ENCODE measurements around the gene UBAP2L. TPM values are rescaled to one million over a fixed set of nuclear protein-coding genes. Genes with fewer than 3 reads are reported as not detected.

The UBAP2L gene, protein sequence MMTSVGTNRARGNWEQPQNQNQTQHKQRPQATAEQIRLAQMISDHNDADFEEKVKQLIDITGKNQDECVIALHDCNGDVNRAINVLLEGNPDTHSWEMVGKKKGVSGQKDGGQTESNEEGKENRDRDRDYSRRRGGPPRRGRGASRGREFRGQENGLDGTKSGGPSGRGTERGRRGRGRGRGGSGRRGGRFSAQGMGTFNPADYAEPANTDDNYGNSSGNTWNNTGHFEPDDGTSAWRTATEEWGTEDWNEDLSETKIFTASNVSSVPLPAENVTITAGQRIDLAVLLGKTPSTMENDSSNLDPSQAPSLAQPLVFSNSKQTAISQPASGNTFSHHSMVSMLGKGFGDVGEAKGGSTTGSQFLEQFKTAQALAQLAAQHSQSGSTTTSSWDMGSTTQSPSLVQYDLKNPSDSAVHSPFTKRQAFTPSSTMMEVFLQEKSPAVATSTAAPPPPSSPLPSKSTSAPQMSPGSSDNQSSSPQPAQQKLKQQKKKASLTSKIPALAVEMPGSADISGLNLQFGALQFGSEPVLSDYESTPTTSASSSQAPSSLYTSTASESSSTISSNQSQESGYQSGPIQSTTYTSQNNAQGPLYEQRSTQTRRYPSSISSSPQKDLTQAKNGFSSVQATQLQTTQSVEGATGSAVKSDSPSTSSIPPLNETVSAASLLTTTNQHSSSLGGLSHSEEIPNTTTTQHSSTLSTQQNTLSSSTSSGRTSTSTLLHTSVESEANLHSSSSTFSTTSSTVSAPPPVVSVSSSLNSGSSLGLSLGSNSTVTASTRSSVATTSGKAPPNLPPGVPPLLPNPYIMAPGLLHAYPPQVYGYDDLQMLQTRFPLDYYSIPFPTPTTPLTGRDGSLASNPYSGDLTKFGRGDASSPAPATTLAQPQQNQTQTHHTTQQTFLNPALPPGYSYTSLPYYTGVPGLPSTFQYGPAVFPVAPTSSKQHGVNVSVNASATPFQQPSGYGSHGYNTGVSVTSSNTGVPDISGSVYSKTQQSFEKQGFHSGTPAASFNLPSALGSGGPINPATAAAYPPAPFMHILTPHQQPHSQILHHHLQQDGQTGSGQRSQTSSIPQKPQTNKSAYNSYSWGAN
- polyA plus RNA-seq, result 10 to 100 TPM; 23.1 to 72.4 (median 52.4) TPM

DNA sequence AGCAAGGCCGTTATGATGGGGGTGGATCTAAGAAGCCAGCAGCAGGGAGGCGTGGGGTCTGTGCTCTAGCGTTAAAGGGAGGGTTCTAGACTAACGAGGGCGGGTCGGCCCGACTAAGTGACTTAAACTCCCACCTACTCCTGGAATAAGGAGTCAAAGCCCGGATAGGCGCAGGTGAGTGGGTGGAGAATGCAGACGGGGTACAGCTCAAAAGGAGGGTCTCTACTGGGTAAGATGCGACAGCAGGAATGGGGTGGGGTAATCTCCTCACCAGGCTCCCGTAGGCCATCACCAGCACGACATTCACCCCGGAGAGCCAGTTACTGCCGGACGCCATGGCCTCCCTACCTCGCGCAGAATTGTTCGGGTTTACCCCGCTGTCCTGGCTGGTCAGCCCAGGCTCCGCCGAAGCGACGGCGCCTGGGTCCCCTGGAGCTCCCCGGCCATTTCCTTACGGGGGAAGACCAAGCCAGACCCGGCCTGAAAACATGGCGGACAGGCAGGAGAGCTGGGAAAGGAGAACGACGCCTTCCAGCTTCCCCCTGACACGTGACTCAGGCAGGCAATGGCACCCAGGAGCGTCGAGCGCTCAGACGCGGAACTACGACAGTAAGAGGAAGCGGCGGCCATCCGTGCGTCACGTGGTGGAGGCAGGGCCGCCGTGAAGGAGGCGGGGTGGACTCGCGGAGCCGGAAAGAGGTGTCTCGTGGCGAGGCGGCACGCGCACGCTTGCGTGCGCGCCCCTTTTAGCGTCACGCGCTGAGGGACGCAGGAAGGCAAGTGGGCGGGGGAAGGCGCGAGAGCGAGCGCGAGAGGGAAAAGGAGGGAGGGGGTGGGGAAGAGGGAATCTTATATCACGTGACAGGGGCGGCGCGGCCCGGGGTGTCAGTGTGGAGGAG, at the start of gene UBAP2L:
Gene UBAP2L, plus strand, starts transcription at position 885 of the 899 bp plus-strand sequence. CDS start 4,169 bp downstream, outside the sequence.
- peaks cover 9 to 16% (median 13%) of the 10 kb centered on the region in 3 donors for H3K27me3 Mint-ChIP-seq (ENCODE audit: low read depth in 3 of 3)
- DNase-seq, result peak; percentile 98 to 99 (median 99)
- H3K36me3 Mint-ChIP-seq, result peaks cover 0 to 9% (median 0%) of the 10 kb centered on the region in 3 donors
- peak within 1 kb of the TSS; percentile 98 to 100 (median 99) for H3K27ac Mint-ChIP-seq
- H3K9me3 Mint-ChIP-seq, result no peaks in the 10 kb centered on the region
- H3K4me1 Mint-ChIP-seq, result peaks cover 68 to 75% of the 10 kb centered on the region in 2 donors
- peak within 1 kb of the TSS; percentile 97 to 100 (median 97) for H3K4me3 Mint-ChIP-seq

DNA sequence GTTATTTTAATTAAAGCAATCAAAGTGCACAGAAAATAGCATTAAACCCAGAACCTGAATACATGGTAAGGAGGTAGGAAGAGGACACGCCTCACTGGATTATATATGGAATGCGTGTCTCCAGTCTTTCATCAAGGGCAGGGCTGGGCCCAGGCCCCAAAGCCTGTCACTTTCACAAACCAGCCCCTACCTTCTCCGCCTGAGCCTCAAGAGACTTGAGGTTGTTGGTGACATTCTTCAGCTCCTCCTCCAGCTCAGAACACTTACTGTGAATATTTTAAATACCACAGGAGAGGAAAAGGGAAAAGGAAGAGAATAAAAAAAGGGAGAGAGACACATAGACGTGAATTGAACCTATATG, 49.6 kb upstream of the UBAP2L start:
- Mint-ChIP-seq H3K27ac (peak overlapping the region in 4 of 6 donors; percentile 6 to 50 (median 32)), H3K9me3 (no peaks in the 10 kb centered on the region), H3K4me3 (no peak overlapping the region), H3K27me3 (ENCODE audit: low read depth in 3 of 3) (peaks cover 0 to 2% (median 1%) of the 10 kb centered on the region in 3 donors), H3K4me1 (peaks cover 24 to 61% of the 10 kb centered on the region in 2 donors), H3K36me3 (peaks cover 21 to 57% (median 47%) of the 10 kb centered on the region in 3 donors)
- DNase-seq, result no peak

- no peak for DNase-seq
- peaks cover 0 to 2% (median 1%) of the 10 kb centered on the region in 3 donors for H3K27me3 Mint-ChIP-seq (ENCODE audit: low read depth in 3 of 3)
- H3K27ac Mint-ChIP-seq, result peak overlapping the region in 4 of 6 donors; percentile 18 to 55 (median 33)
- H3K4me1 Mint-ChIP-seq, result peaks cover 30 to 67% of the 10 kb centered on the region in 2 donors
- H3K36me3 Mint-ChIP-seq, result peaks cover 21 to 56% (median 46%) of the 10 kb centered on the region in 3 donors
- no peaks in the 10 kb centered on the region for H3K9me3 Mint-ChIP-seq
- H3K4me3 Mint-ChIP-seq, result no peak overlapping the region
These were observed 48.9 kb upstream of the UBAP2L start for GRCh38 chr1:154171880-154172279.

GRCh38 chr1:154174654-154175053, 46.1 kb upstream of the UBAP2L start:
- DNase-seq, result no peak
- Mint-ChIP-seq H3K9me3 (no peaks in the 10 kb centered on the region), H3K4me1 (peaks cover 58 to 87% of the 10 kb centered on the region in 2 donors), H3K36me3 (peaks cover 13 to 45% (median 31%) of the 10 kb centered on the region in 3 donors), H3K27ac (peak overlapping the region in 2 of 6 donors; percentile 39 to 50), H3K27me3 (ENCODE audit: low read depth in 3 of 3) (peaks cover 0 to 2% (median 1%) of the 10 kb centered on the region in 3 donors), H3K4me3 (no peak overlapping the region)

- Mint-ChIP-seq H3K27me3 (ENCODE audit: low read depth in 3 of 3) (peaks cover 0 to 3% (median 2%) of the 10 kb centered on the region in 3 donors), H3K27ac (peak overlapping the region; percentile 74 to 96 (median 83)), H3K36me3 (peaks cover 12 to 32% (median 17%) of the 10 kb centered on the region in 3 donors), H3K4me1 (peaks cover 67 to 87% of the 10 kb centered on the region in 2 donors), H3K9me3 (no peaks in the 10 kb centered on the region), H3K4me3 (peak overlapping the region in 3 of 5 donors; percentile 6 to 42 (median 30))
- DNase-seq, result no peak
These were observed 44.4 kb upstream of the UBAP2L start for GRCh38 chr1:154176337-154176736.

GRCh38 chr1:154178013-154178412, 42.7 kb upstream of the UBAP2L start:
- H3K4me1 Mint-ChIP-seq, result peaks cover 77 to 86% of the 10 kb centered on the region in 2 donors
- peaks cover 4 to 18% (median 4%) of the 10 kb centered on the region in 3 donors for H3K36me3 Mint-ChIP-seq
- DNase-seq, result no peak
- H3K4me3 Mint-ChIP-seq, result peak overlapping the region; percentile 3 to 84 (median 58)
- H3K9me3 Mint-ChIP-seq, result peaks cover 0 to 2% (median 0%) of the 10 kb centered on the region in 6 donors
- peak overlapping the region; percentile 74 to 99 (median 92) for H3K27ac Mint-ChIP-seq
- peaks cover 0 to 10% (median 3%) of the 10 kb centered on the region in 3 donors for H3K27me3 Mint-ChIP-seq (ENCODE audit: low read depth in 3 of 3)

GRCh38 chr1:154178911-154179811, 41.6 kb upstream of the UBAP2L start:
- H3K27me3 Mint-ChIP-seq (ENCODE audit: low read depth in 3 of 3), result peaks cover 0 to 15% (median 8%) of the 10 kb centered on the region in 3 donors
- H3K9me3 Mint-ChIP-seq, result peaks cover 0 to 2% (median 0%) of the 10 kb centered on the region in 6 donors
- no peak for DNase-seq
- peaks cover 4 to 15% (median 4%) of the 10 kb centered on the region in 3 donors for H3K36me3 Mint-ChIP-seq
- peak overlapping the region; percentile 73 to 84 (median 78) for H3K4me3 Mint-ChIP-seq
- peak overlapping the region; percentile 91 to 99 (median 92) for H3K27ac Mint-ChIP-seq
- peaks cover 83 to 92% of the 10 kb centered on the region in 2 donors for H3K4me1 Mint-ChIP-seq

DNA sequence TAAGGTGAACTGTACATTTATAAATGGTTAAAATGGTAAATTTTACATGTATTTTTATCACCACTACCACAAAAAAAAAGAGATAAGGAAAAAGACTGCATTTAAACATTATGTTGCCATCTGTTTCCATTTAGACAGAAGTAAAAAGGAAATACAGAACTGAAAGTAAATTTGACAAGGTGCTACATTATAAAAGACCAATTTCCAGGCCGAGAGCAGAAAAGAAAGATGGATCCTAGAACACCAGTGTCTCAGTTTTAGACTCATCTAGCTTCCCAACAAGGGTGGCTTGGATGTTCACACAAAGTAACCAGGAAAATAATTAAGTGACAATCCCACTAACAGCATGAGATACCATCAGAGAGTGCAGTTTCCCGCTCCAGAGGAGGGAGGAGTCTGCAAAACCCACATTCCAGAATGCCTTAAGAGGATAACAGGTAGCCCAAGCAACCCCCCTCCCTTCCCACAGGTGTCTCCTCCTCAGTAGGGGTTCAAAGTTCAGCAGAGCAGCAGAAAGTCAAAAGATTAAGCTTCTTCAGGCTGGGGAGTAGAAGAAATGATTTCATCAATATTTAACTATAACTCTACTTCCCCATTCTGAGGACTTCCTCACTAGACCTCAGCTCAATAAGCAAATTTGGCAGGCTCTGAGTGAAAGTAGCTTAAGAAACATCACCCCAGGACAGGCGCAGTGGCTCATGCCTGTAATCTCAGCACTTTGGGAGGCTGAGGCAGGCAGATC, 40.6 kb upstream of the UBAP2L start:
- Mint-ChIP-seq H3K4me3 (peak overlapping the region; percentile 73 to 84 (median 78)), H3K9me3 (peaks cover 0 to 2% (median 0%) of the 10 kb centered on the region in 6 donors), H3K4me1 (peaks cover 81 to 85% of the 10 kb centered on the region in 2 donors)

DNA sequence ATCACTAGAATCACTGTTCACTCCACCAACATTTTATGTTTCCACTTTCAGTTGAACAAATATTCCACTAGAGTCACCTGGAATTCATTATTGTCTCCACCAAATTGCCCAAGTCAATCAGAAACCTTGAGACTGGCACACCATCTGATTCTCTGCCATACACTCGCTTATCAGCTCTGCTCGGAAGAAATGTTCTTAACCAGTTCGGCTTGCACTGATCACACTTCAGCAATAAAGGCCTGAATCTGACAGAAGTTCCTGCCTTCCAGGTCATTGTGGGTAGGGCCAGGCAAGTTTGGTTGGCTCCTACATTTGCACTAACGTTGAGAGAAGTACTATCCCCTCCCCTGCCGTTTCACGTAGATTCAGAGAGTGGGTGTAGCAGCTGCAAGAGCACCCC, 38.8 kb upstream of the UBAP2L start:
- H3K27ac Mint-ChIP-seq, result peak overlapping the region; percentile 96 to 100 (median 100)
- H3K27me3 Mint-ChIP-seq (ENCODE audit: low read depth in 3 of 3), result peaks cover 0 to 15% (median 8%) of the 10 kb centered on the region in 3 donors
- DNase-seq, result no peak
- H3K9me3 Mint-ChIP-seq, result peaks cover 0 to 2% (median 0%) of the 10 kb centered on the region in 6 donors
- H3K4me3 Mint-ChIP-seq, result peak overlapping the region; percentile 100
- H3K4me1 Mint-ChIP-seq, result peaks cover 64 to 66% of the 10 kb centered on the region in 2 donors
- H3K36me3 Mint-ChIP-seq, result peaks cover 4 to 12% (median 4%) of the 10 kb centered on the region in 3 donors

More for the DNA sequence above, 40.6 kb upstream of the UBAP2L start:
- H3K27me3 Mint-ChIP-seq (ENCODE audit: low read depth in 3 of 3), result peaks cover 0 to 15% (median 8%) of the 10 kb centered on the region in 3 donors
- H3K36me3 Mint-ChIP-seq, result peaks cover 4 to 12% (median 4%) of the 10 kb centered on the region in 3 donors
- DNase-seq, result no peak
- peak overlapping the region; percentile 91 to 99 (median 92) for H3K27ac Mint-ChIP-seq

- peak; percentile 56 to 69 (median 65) for DNase-seq
- H3K9me3 Mint-ChIP-seq, result peaks cover 0 to 2% (median 0%) of the 10 kb centered on the region in 6 donors
- H3K27me3 Mint-ChIP-seq (ENCODE audit: low read depth in 3 of 3), result peaks cover 0 to 15% (median 10%) of the 10 kb centered on the region in 3 donors
- H3K4me1 Mint-ChIP-seq, result peaks cover 59 to 61% of the 10 kb centered on the region in 2 donors
- H3K4me3 Mint-ChIP-seq, result peak overlapping the region; percentile 100
- peak overlapping the region; percentile 96 to 100 (median 100) for H3K27ac Mint-ChIP-seq
- H3K36me3 Mint-ChIP-seq, result peaks cover 4 to 12% (median 4%) of the 10 kb centered on the region in 3 donors
These were observed 38.3 kb upstream of the UBAP2L start for GRCh38 chr1:154182344-154183045.

All from immature natural killer cell (primary cell).